ENCODE data around the gene IDE.
A peak's percentile ranks its signal among the peaks of the same experiment; 100 is the strongest.
"Not testable (repeated sequence)": the region's sequence is repeated elsewhere in the genome, so short reads cannot be mapped to it uniquely, and the experiment has no call there.

IDE gene

DNA sequence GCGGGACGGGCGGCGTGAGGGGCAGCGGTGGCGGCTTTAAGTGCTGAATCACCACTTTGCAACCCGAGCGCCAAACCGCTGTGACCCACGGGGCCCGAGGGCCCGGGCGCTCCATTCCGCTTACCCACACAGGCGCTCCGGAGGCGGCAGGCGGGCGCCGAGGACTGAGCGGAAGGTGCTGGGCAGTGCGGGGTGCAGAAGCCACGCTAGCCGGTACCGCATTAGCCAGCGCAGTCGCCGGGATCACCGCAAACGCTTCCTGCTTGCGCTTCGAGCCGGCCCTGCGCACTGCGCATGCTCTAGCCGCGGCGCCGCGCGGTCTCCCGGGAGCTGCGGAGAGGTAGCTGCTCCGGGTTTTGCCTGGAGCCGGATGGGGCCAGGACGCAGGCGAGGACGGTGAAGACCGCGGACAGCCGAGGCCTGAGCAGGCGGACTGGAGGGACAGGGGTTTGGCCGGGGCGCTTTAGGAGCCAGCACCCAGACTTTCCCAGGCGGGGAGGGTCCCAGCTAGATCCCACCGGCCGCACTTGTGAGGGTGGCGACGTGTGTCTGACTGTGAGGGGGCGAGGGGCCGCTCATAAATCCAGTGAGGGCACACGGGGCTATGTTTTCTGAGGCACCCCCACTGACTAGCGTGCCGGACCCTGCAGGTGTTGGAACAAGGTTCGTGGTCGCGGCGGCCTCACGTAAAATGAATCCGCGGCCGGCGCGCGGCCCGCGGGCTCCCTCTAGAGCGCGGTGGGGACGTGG, at the start of gene IDE:
Gene IDE, minus strand, starts transcription at position 296 of the 750 bp plus-strand sequence. Its CDS starts 74 bp downstream, at position 222.
- DNase-seq (ENCODE audit: low read depth in 2 of 2): peak; percentile 58 to 76

- DNase-seq (ENCODE audit: low read depth in 2 of 2): no peak
These were observed 45.5 kb upstream of the IDE start for GRCh38 chr10:92619368-92619767.

DNA sequence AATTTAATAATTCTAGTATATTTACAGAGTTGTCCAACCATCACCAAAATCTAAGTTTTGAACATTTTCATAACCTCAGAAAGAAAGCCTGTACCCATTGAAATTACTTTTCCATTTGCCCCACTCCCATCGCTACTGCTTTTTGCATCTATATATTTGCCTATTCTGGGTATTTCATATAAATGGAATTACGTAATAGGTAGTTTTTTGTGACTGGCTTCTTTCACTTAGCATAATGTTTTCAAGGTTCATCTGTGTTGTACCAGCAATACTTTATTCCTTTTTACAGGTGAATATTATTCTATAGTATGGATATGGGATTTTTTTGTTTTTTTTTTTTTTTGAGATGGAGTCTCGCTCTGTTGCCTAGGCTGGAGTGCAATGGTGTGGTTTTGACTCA, 41.6 kb upstream of the IDE start:
- DNase-seq (ENCODE audit: low read depth in 2 of 2): no peak

DNA sequence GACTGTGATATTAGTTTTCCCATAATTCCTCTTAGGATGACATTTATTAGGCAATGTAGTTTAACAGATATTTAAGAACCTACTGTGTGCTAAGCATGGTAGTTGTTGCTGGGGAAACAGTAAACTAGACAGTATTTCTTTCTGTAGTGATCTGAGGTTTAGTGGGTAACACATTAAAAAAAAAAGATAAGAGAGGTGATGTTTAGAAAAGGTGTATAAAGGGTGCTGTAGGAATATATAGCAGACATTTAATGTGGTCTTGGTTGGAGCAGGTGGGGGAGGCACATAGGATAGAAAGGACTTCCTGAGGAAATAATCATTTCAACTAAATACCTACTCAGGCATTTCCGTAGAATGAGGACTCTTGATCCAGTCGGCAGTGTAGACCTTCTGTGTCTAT, 30.9 kb upstream of the IDE start:
- DNase-seq (ENCODE audit: low read depth in 2 of 2): no peak

GRCh38 chr10:92598321-92598720, 24.4 kb upstream of the IDE start:
- no peak for DNase-seq (ENCODE audit: low read depth in 2 of 2)

DNA sequence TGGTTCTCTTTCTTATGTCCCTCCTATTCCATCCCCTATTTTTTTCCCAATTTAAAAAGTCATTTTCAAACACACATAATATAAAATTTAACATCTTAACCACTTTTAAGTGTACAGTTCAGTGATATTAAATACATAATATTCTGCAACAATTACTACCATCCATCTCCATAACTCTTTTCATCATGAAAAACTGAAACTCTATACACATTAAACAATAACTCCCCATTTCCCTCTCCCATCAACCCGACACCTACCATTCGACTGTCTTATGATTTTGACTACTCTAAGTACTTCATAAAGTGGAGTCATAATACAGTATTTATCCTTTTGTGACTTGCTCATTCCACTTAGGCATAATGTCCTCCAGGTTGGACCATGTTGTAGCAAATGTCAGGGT, 21.6 kb upstream of the IDE start:
- no peak for DNase-seq (ENCODE audit: low read depth in 2 of 2)

DNA sequence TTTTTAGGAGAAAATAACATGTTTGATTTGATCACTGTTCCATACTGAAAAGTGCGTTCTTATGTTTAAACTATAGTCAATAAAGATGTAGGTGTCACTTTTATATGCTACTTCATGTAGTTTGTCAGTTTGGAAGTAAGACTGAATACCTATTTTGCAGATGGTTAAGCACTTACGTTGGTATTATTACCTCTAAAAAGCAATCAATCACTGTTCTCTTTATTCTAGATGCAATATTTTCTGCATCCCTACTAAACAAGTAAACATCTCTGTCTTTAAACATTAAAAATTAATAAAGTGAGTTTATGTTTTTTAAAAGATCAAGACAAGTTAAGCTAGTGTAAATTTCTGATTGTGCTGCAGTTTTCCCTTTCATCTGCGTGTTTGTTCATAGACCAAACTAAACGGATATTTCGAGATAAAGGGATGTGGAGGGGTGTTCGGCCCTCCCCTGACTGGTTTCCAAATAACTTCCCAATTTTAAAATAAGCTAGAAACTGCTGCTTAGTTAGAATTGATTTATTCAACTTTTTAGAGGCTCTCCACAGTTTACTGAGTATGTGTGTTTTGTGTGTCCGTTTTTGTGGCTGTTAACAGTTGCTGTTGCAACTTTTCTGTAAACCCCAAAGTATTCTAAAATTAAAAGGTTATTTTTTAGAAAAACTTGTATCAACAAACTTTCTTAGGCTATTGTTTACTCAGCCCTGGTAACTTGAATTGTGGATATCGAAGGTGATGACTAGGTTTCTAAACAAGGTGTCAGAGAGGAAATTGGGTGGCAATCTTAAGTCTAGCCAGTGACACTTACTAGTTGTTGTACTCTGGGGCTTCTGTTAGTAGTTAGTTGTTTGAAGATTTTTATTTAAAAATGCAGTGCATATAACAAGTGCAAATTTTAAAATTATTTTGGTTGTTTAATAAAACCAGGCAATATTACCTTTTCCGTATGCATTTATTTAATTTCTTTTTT, 20.0 kb upstream of the IDE start:
- DNase-seq (ENCODE audit: low read depth in 2 of 2): no peak

DNA sequence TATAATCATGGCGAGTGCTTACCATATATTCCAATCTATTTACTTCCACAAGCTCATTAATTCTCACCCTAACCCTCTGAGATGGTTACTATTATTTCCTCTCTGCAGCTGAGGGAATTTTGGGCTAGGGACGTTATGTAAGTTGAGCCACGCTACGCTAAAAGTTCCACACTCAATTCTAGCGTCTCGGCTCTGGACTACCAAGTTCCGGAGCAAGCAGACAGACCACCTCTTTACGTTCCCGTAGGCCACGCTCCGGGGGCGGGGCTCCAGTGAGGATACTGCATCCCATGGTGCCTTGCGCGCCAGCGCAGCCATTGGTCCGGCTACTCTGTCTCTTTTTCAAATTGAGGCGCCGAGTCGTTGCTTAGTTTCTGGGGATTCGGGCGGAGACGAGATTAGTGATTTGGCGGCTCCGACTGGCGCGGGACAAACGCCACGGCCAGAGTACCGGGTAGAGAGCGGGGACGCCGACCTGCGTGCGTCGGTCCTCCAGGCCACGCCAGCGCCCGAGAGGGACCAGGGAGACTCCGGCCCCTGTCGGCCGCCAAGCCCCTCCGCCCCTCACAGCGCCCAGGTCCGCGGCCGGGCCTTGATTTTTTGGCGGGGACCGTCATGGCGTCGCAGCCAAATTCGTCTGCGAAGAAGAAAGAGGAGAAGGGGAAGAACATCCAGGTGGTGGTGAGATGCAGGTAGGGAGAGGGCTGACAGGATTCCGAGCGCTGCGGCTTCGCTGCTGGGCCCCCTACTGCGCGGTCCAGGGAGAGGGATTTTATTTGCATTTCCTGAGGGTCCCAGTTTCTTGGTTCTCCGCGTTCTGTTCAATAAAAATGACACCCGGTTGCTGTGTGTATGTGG, 19.1 kb upstream of the IDE start, which contains the start of gene KIF11:
Gene KIF11, plus strand, starts transcription at position 370 of the 858 bp plus-strand sequence. Its CDS starts 246 bp downstream, at position 616.
- peak; percentile 93 to 95 for DNase-seq (ENCODE audit: low read depth in 2 of 2)

DNA sequence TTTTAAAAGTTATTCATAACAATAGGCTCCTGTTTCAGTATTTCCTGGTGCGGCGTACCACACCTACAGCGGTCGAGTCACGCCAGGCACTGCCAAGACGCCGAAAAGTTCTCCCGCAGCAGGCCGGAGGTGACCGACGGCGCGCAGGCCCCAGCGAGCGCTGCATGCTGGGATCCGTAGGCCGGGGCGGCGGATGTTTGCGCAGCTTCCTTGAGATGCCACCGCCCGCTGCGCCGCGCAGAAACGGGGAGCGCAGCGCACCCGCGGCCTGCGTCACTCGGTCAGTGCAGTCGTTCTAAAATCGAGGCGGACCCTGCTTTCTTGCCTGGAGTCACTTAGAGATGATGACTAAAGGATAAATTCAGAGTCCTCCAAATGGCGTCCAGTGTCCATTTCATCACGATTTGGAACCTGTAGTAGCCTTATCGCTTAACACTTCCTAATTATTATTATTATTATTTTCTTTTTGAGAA, 17.7 kb upstream of the IDE start:
- peak; percentile 78 to 86 for DNase-seq (ENCODE audit: low read depth in 2 of 2)

GRCh38 chr10:92590623-92591549, 17.0 kb upstream of the IDE start:
- no peak for DNase-seq (ENCODE audit: low read depth in 2 of 2)

DNA sequence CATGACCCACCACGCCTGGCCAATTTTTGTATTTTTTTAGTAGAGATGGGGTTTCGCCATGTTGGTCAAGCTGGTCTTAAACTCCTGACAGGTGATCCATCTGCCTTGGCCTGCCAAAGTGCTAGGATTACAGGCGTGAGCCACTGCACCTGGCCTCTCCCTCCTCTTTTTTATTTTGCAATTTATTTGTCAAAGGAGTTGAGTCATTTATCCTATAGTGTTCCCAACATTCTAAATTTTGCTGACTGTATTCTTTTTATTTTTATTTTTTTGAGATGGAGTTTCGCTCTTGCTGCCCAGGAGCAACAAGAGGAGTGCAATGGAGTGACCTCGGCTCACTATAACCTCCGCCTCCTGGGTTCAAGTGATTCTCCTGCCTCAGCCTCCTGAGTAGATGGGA, 8.5 kb upstream of the IDE start:
- not testable (repeated sequence) for DNase-seq (ENCODE audit: low read depth in 2 of 2)

DNA sequence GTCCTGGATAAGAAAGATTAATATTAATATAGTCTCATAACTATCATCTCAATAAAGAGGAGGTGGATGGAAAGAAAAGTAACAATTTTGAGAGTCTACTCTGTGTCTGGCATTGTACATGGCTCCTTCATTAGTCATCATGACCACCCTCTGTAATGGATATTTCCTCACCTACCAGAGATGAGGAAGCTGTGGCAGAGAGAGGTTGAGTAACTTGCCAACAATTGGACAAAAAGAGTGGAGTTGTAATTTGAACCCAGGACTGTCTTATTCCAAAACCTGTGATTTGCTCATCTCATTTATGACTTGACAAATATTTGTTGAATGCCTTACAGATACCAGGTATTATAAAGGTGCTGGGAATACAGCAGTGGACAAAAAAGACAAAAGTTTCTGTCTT, 2.1 kb upstream of the IDE start:
- no peak for DNase-seq (ENCODE audit: low read depth in 2 of 2)

DNA sequence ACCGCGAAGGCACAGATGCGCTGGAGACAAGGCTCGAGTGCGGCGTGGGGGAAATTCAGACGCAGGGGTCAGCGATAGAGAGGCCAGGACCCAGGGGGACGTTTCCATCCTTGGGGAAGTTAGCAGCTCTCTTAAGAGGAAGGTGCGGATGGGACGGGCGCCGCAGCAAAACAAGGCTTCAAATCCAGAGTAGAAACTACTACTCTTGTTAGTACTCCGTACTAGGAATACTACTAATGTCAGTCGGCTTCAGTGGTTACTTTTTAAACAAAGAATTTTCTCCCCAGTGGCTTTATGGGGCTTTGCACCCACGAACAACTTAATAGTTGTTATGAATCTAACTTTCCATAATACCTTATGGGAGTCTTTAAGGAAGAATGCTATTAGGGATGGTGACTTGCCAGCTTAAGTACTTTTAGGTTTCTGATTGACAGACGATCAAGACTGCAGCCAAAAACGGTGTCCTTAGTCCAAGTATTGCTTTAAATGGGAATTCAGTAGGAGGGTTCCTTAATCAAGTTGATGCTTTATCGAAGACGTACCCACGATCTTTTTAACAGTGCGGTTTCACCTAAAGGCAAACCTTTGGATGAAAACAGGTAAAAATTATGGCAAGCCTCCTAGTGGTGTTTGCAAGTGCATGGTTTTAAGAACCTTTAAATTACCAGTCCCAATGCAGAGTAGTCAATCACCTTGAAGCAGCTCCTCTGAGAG, 812 bp upstream of the IDE start:
- DNase-seq (ENCODE audit: low read depth in 2 of 2): no peak

DNA sequence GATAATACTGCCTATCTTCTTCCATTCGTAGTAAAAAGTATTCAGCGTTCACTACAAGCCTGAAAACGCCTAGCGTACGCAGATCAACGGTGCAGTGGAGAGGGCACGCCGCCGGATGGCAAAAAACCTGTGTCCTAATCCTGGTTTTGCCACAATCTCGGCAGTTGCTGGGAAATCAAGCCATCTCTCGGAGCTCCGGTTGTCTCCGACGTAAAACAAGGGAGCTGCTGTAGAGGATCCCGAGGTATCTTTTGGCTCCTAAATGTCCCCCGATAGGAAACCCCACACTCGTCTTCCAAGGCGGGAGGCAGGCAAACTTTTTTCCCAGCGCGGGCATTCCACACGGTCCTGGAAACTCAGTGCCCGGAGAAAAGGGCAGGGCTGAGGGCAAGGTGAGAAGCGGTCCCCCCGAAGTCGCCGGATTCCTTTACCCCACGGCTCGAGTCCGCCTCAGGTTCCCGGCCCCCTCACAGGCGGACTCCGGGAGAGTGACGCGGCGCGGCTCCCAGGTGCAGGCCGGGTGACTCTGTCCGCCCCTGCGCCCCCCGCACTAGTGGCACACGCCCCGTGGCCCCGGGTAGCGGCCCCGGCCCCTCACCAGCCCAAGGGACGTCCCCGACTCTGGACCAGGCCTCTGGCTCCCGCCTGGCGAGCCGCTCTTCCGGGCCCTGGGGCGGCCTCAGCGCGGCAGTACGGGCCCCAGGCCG, 649 bp downstream of the IDE start:
- peak in 1 of 2 donors; percentile 24 for DNase-seq (ENCODE audit: low read depth in 2 of 2)

DNA sequence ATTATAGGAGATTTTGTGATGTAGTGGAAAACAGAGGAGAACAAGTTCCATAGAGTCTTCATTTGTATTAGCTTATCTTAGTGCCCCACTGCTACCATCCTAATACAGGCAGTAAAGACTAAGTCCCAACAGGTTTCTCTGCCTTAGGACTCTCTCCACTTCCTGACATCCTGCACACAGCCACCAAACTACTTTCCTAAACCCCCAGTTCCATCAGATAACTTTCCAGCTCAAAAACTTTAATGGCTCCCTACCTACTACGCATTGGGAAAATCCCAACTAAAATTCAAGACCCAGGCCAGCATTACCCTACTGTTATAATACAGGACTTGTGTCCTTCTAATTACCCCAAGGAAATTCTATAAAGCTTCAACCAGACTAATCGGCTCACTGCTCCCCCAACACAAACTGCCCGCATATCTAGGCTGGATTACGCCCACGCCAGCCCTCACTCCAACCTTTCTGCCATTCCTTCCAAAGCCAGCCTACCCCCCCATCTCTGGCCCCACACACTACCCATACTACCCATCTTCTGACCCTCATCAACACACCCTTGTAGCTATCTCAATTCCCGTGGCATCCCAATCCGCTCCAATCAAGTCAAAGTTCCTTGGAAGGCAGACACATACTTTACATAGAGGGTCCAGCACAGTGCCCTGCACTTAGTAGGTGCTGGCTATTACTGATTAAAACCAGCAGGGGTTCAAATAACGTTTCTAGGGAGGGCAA, 1.4 kb downstream of the IDE start:
- DNase-seq (ENCODE audit: low read depth in 2 of 2): no peak

DNA sequence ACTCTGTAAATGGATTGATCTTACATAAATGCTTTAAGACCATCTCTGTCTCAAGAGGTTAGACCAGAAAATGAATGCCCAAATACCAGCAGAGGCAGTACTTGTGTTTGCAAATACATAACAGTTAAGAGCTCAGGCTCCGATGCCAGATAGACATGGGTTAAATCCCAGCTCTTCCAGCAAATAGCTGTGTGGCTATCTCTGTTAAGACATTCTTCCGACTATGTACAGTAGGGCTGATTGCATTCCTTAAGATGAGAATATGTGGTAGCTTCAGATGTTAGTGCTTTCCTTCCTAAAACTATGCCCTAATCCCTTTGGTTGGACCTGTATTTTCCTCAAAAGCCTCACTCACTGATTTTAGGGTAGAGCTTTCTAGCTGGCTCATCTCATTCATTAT, 2.2 kb downstream of the IDE start:
- no peak for DNase-seq (ENCODE audit: low read depth in 2 of 2)

DNA sequence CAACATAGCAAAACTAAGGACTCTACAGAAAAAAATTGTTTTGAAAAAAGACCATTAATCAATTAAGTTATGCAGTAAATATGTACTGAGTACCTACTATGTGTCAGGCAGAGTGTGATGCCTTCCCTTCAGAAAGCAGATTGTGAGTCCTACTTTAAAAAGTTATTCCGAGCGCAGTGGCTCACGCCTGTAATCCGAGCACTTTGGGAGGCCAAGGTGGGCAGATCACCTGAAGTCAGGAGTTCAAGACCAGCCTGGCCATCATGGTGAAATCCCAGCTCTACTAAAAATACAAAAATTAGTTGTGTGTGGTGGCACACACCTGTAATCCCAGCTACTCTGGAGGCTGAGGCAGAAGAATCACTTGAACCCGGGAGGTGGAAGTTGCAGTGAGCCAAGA, 4.2 kb downstream of the IDE start:
- DNase-seq (ENCODE audit: low read depth in 2 of 2): not testable (repeated sequence)

DNA sequence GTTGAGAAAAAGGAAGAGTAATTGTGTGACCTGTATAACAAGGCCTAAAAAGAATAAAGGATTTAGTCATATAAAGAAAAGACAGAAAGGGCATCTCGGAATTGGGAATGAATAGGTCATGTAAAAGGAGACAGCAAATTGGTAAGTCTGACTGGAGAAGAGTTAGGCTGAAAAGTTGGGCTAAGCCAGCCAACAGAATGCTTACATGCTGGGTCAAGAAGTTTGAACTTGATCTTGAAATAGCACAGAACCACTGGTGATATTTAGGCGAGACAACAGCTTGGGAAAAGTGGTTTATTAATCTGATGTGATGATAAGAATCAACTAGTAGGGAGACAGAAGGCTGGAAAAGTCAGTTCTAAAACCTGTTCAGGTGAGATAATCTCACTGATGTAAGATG, 4.8 kb downstream of the IDE start:
- DNase-seq (ENCODE audit: low read depth in 2 of 2): no peak
